Heart right ventricle (tissue), 16 donors: Measurements from ENCODE around the gene KREMEN2. TPM values are rescaled to one million over a fixed set of nuclear protein-coding genes. Genes with fewer than 3 reads are reported as not detected.

ENCODE experiments used
- ATAC-seq, 8 donors: fragments of 200-7000 bp; cut with Tn5 transposase; one replicate each; pipeline ENCODE4 v1.9.1; 2020; ENCODE audit warnings: mild to moderate bottlenecking in 8 of 8, moderate library complexity in 8 of 8, moderate number of reproducible peaks in 1 of 8
- DNase-seq, 2 donors: peaks; one replicate each; pipeline ENCODE4 v3.0.0-alpha.2; 2020
- H3K27ac ChIP-seq, 10 donors: fragments of 200-600 bp; sonication (generic) in 2 of 10; one replicate each; pipeline versions ENCODE4 v1.5.0 to v1.8.0; 2020 to 2022; ENCODE audit warnings: mild to moderate bottlenecking in 3 of 10
- H3K27me3 ChIP-seq, 7 donors: fragments of 200-600 bp; one replicate each; pipeline ENCODE4 v1.8.0; 2021 to 2022; ENCODE audit warnings: mild to moderate bottlenecking in 2 of 7
- H3K36me3 ChIP-seq, 9 donors: fragments of 200-600 bp; sonication (generic) in 1 of 9; one replicate each; pipeline versions ENCODE4 v1.5.0 to v1.8.0; 2020 to 2022; ENCODE audit warnings: mild to moderate bottlenecking in 2 of 9
- H3K4me1 ChIP-seq, 9 donors: fragments of 200-600 bp; sonication (generic) in 1 of 9; one replicate each; pipeline versions ENCODE4 v1.5.0 to v1.8.0; 2020 to 2022; ENCODE audit warnings: mild to moderate bottlenecking in 4 of 9
- H3K4me3 ChIP-seq, 10 donors: fragments of 200-600 bp; sonication (generic) in 2 of 10; one replicate each; pipeline versions ENCODE4 v1.5.0 to v1.8.0; 2020 to 2022; ENCODE audit warnings: mild to moderate bottlenecking in 7 of 10, moderate library complexity in 2 of 10
- H3K9me3 ChIP-seq, 11 donors: fragments of 200-600 bp in 10 of 11; sonication (generic) in 2 of 11; one replicate each; pipeline versions ENCODE4 v1.5.0 to v1.8.0; 2013 to 2022; ENCODE audit warnings: mild to moderate bottlenecking in 2 of 11, control low read depth in 1 of 11, moderate library complexity in 1 of 11
- WGBS, 2 donors: extraction: QIAGEN DNeasy Blood & Tissue Kit; methylation state at CpG; one replicate each; pipeline ENCODE4 v1.1.7; 2013; ENCODE audit warnings: inconsistent platforms in 1 of 2; 5-methylcytosine and 5-hydroxymethylcytosine counted together
- intact Hi-C, 10 donors: fragments of 100-400 bp; cut with DNase I; formaldehyde crosslinking; loops; one replicate each; pipeline versions ENCODE4 v1.11.1 to v1.14.2; 2022
- polyA plus RNA-seq, 2 donors: library from polyadenylated mRNA; stranded (reverse); fragments of 200-250 nt; gene quantifications; one replicate each; pipeline ENCODE4 v1.2.3, GENCODE V29; 2013
- total RNA-seq, 10 donors: library from RNA; stranded (reverse); fragmentation: NEBNext Ultra II Directional in 3 of 10; extraction: Animal tissue kit (Norgen Biotek cat#: 25700) in 3 of 10; gene quantifications; one replicate each; pipeline versions ENCODE4 v1.2.1 to v1.2.4, GENCODE V29; 2021 to 2023
- TF ChIP-seq, protein P1 (sequence below), 9 donors: fragments of 200-600 bp; sonication (generic) in 2 of 9; IDR thresholded peaks; one replicate each; pipeline versions ENCODE4 v1.5.0 to v1.8.0; 2021 to 2022; ENCODE audit warnings: antibody characterized with exemption in 9 of 9, mild to moderate bottlenecking in 5 of 9, moderate library complexity in 1 of 9
- donor health status: Arrhythmogenic right ventricular cardiomyopathy.
- donor health status: ischemic (EF 13 %, LVEDD 7.1; RV severe dilation, severe dysfunction).
- donor health status: healthy with polysubstance abuse.
- donor health status: DM: no; HTN: yes; CAD: no.
- donor health status: DM: no; HTN: no; CAD: no.
- donor health status: ischemic (EF 25% LVEDD 6.9; RV normal size, moderate dysfunction).
- donor health status: ischemic (EF 25% LVEDD 5.7; RV mildly dilated, moderate dysfunction).
- donor health status: healthy.
- donor health status: DM: yes; HTN: yes; CAD: no.
- donor health status: Ischemic cardiomyopathy.
- donor health status: ischemic (EF 35%, LVEDD 5.7; RV mildly dilated, moderate dysfunction).
- donor health status: nonischemic (EF 11% LVEDD 7.7; RV severe dilation, severe dysfunction).
- donor health status: DM: yes; HTN: yes; CAD: no.
- donor health status: PGD.
- donor health status: ischemic (EF 29% LVEDD 5.4; RV normal size, mild dysfunction).
- donor health status: nonischemic (EF 23%, LVEDD 6.1; RV moderate dilation, normal function).

Gene KREMEN2
- total and polyA plus RNA-seq, 12 donors: not detected

DNA sequence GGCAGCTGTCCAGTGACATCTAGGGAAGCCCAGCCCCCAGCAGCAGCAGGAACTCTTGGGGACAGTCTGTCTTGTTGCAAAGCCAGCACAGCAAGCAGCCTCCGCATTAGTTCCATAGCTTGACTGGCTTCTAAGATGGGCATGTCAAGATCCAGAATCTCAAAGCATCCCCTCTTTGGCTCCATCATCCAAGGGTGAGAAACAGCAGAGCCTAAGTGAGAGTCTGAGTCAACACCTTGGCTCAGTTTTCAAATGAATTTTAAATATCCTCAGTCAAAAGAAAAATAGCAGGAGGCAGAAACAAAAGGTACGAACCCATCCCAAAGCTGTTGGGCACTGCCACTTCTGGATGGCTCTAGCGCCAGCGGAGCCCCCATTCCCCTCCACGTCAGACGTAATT lies 50.9 kb downstream of the KREMEN2 start:
- TF ChIP-seq, protein P1, sequence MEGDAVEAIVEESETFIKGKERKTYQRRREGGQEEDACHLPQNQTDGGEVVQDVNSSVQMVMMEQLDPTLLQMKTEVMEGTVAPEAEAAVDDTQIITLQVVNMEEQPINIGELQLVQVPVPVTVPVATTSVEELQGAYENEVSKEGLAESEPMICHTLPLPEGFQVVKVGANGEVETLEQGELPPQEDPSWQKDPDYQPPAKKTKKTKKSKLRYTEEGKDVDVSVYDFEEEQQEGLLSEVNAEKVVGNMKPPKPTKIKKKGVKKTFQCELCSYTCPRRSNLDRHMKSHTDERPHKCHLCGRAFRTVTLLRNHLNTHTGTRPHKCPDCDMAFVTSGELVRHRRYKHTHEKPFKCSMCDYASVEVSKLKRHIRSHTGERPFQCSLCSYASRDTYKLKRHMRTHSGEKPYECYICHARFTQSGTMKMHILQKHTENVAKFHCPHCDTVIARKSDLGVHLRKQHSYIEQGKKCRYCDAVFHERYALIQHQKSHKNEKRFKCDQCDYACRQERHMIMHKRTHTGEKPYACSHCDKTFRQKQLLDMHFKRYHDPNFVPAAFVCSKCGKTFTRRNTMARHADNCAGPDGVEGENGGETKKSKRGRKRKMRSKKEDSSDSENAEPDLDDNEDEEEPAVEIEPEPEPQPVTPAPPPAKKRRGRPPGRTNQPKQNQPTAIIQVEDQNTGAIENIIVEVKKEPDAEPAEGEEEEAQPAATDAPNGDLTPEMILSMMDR (IDR thresholded peaks at IDR 0.05): no peak
- Histone ChIP-seq H3K27ac (no peak overlapping the region), H3K4me3 (no peak overlapping the region), H3K4me1 (peaks cover 0 to 20% (median 14%) of the 10 kb centered on the region in 9 donors), H3K36me3 (no peaks in the 10 kb centered on the region), H3K9me3 (no peaks in the 10 kb centered on the region), H3K27me3 (peaks cover 19 to 85% (median 62%) of the 10 kb centered on the region in 7 donors)
- no peak for ATAC-seq
- DNase-seq: no peak
- WGBS, 2 donors: 82 to 86% methylated on average over 6 of the region's 6 CpGs
- intact Hi-C loops: no loop called here

DNA sequence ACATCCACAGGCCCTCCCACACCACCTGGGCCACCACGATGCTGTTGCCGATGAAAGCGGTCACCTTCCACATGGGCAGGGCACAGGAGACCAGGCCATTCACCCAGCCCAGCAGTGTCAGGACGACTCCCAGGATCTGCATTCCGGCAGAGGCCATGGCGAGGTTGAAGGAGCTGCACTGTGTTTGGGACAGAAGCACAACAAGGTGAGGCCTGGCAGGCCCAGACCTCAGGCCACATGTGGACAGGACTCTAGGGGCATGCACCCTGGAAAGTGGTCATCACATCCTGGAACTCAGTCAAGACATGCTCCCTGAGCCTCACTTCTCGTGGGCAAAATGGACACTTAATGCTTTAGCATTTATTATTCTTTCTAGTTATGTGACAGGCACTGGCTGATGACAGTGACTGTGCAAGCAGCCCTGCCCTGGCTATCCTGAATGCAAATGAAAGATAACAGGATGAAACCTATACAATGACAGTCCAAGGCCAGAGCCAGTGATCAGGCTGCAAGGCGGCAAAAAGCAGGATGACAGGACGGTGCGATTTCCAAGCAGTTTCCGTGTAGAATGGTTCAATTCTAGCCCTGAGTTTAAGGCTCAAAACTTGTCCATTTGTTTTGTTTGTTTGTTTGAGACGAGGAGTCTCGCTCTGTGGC lies 51.9 kb downstream of the KREMEN2 start:
- intact Hi-C loops: no loop called here
- no peak overlapping the region for H3K4me3 ChIP-seq
- TF ChIP-seq, protein P1 (IDR thresholded peaks at IDR 0.05): no peak
- peaks cover 19 to 76% (median 55%) of the 10 kb centered on the region in 7 donors for H3K27me3 ChIP-seq
- no peaks in the 10 kb centered on the region for H3K9me3 ChIP-seq
- H3K4me1 ChIP-seq: peaks cover 0 to 28% (median 22%) of the 10 kb centered on the region in 9 donors
- no peak overlapping the region for H3K27ac ChIP-seq
- no peaks in the 10 kb centered on the region for H3K36me3 ChIP-seq
- ATAC-seq (no peak), DNase-seq (no peak)
- 84 to 86% methylated on average over 13 of the region's 13 CpGs for WGBS, 2 donors

DNA sequence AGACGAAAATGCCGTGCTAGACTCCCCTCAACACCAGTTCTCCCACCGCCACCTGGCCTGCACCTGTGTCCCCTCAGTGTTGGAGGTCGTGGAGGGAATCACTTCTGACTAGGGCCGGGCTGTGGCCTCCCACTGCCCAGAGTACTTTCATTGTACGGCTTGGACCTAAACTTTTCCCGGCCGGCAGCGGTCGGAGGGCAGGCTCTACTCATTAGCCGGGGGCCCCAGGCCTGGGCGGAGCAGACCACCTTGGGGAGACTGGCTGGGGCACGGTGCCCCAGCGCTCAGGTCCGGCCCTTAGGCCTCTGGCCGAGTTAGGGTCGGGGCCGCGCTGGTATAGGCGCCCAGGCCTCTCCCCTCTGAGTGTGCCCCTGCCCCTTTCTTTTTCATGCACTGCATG lies 53.3 kb downstream of the KREMEN2 start:
- no peak overlapping the region for H3K27ac ChIP-seq
- H3K4me3 ChIP-seq: no peak overlapping the region
- no peak for DNase-seq
- 45 to 60% methylated on average over 20 of the region's 20 CpGs for WGBS, 2 donors
- intact Hi-C loops: no loop called here
- no peaks in the 10 kb centered on the region for H3K36me3 ChIP-seq
- no peak for ATAC-seq
- peaks cover 9 to 42% (median 35%) of the 10 kb centered on the region in 9 donors for H3K4me1 ChIP-seq
- no peaks in the 10 kb centered on the region for H3K9me3 ChIP-seq
- H3K27me3 ChIP-seq: peaks cover 19 to 63% (median 42%) of the 10 kb centered on the region in 7 donors
- TF ChIP-seq, protein P1 (IDR thresholded peaks at IDR 0.05): no peak

Other genes starting within 250 kb of the KREMEN2 start
- gene PRSS27, start 244.1 kb upstream of the KREMEN2 start, total RNA-seq: under 1 TPM in 9 of 10 donors, not detected in 1; 0.11 to 0.75 (median 0.40) TPM
- under 1 TPM; 0.46 to 0.66 TPM for gene PRSS27, start 244.1 kb upstream of the KREMEN2 start, polyA plus RNA-seq
- gene SRRM2, start 211.6 kb upstream of the KREMEN2 start, total RNA-seq: 100 to 1,000 TPM; 228 to 392 (median 261) TPM
- 1,000 to 10,000 TPM in 1 of 2 donors, 100 to 1,000 TPM in 1; 182 to 1,328 TPM for gene SRRM2, start 211.6 kb upstream of the KREMEN2 start, polyA plus RNA-seq
- gene ELOB, start 187.0 kb upstream of the KREMEN2 start, total RNA-seq: 100 to 1,000 TPM; 248 to 373 (median 323) TPM
- 1,000 to 10,000 TPM in 1 of 2 donors, 100 to 1,000 TPM in 1; 511 to 1,196 TPM for gene ELOB, start 187.0 kb upstream of the KREMEN2 start, polyA plus RNA-seq
- under 1 TPM in 1 of 10 donors, not detected in 9; 0.60 TPM for gene PRSS33, start 176.7 kb upstream of the KREMEN2 start, total RNA-seq
- gene PRSS33, start 176.7 kb upstream of the KREMEN2 start, polyA plus RNA-seq: not detected
- not detected for gene PRSS41, start 165.8 kb upstream of the KREMEN2 start, total RNA-seq
- gene PRSS41, start 165.8 kb upstream of the KREMEN2 start, polyA plus RNA-seq: not detected
- under 1 TPM in 1 of 10 donors, not detected in 9; 0.20 TPM for gene PRSS21, start 147.0 kb upstream of the KREMEN2 start, total RNA-seq
- not detected for gene PRSS21, start 147.0 kb upstream of the KREMEN2 start, polyA plus RNA-seq
- gene ZG16B, start 134.0 kb upstream of the KREMEN2 start, total RNA-seq: under 1 TPM in 2 of 10 donors, not detected in 8; 0.44 to 0.88 TPM
- gene ZG16B, start 134.0 kb upstream of the KREMEN2 start, polyA plus RNA-seq: under 1 TPM in 1 of 2 donors, not detected in 1; 0.07 TPM
- under 1 TPM in 1 of 10 donors, not detected in 9; 0.21 TPM for gene PRSS22, start 106.1 kb upstream of the KREMEN2 start, total RNA-seq
- gene PRSS22, start 106.1 kb upstream of the KREMEN2 start, polyA plus RNA-seq: not detected
- gene FLYWCH2, start 81.1 kb upstream of the KREMEN2 start, total RNA-seq: 10 to 100 TPM; 18.1 to 28.9 (median 21.9) TPM
- 10 to 100 TPM; 36.8 to 65.7 TPM for gene FLYWCH2, start 81.1 kb upstream of the KREMEN2 start, polyA plus RNA-seq
- 10 to 100 TPM; 27.1 to 42.3 (median 32.8) TPM for gene FLYWCH1, start 52.3 kb upstream of the KREMEN2 start, total RNA-seq
- gene FLYWCH1, start 52.3 kb upstream of the KREMEN2 start, polyA plus RNA-seq: 10 to 100 TPM; 22.1 to 41.0 TPM
- gene PAQR4, start 5.1 kb downstream of the KREMEN2 start, total RNA-seq: 10 to 100 TPM in 1 of 10 donors, 1 to 10 TPM in 9; 3.7 to 13.8 (median 6.5) TPM
- 10 to 100 TPM in 1 of 2 donors, 1 to 10 TPM in 1; 8.2 to 17.9 TPM for gene PAQR4, start 5.1 kb downstream of the KREMEN2 start, polyA plus RNA-seq
- 1 to 10 TPM in 2 of 10 donors, under 1 TPM in 7, not detected in 1; 0.34 to 4.2 (median 0.66) TPM for gene PKMYT1, start 16.2 kb downstream of the KREMEN2 start, total RNA-seq
- gene PKMYT1, start 16.2 kb downstream of the KREMEN2 start, polyA plus RNA-seq: 1 to 10 TPM; 1.4 to 3.7 TPM
- 1 to 10 TPM in 3 of 10 donors, under 1 TPM in 7; 0.19 to 1.5 (median 0.79) TPM for gene CLDN9, start 48.6 kb downstream of the KREMEN2 start, total RNA-seq
- 1 to 10 TPM; 1.0 to 3.2 TPM for gene CLDN9, start 48.6 kb downstream of the KREMEN2 start, polyA plus RNA-seq
- under 1 TPM in 1 of 10 donors, not detected in 9; 0.28 TPM for gene CLDN6, start 53.9 kb downstream of the KREMEN2 start, total RNA-seq
- gene CLDN6, start 53.9 kb downstream of the KREMEN2 start, polyA plus RNA-seq: under 1 TPM in 1 of 2 donors, not detected in 1; 0.03 TPM
- gene TNFRSF12A, start 56.1 kb downstream of the KREMEN2 start, total RNA-seq: 100 to 1,000 TPM in 4 of 10 donors, 10 to 100 TPM in 6; 28.0 to 319 (median 92.3) TPM
- 100 to 1,000 TPM; 215 to 740 TPM for gene TNFRSF12A, start 56.1 kb downstream of the KREMEN2 start, polyA plus RNA-seq
- gene HCFC1R1, start 59.7 kb downstream of the KREMEN2 start, total RNA-seq: 10 to 100 TPM; 41.8 to 62.8 (median 55.8) TPM
- gene HCFC1R1, start 59.7 kb downstream of the KREMEN2 start, polyA plus RNA-seq: 100 to 1,000 TPM in 1 of 2 donors, 10 to 100 TPM in 1; 71.8 to 370 TPM
- 10 to 100 TPM in 7 of 10 donors, 1 to 10 TPM in 3; 7.0 to 12.5 (median 10.4) TPM for gene THOC6, start 59.8 kb downstream of the KREMEN2 start, total RNA-seq
- 10 to 100 TPM; 22.5 to 40.3 TPM for gene THOC6, start 59.8 kb downstream of the KREMEN2 start, polyA plus RNA-seq
- not detected for gene BICDL2, start 72.7 kb downstream of the KREMEN2 start, total RNA-seq
- under 1 TPM in 1 of 2 donors, not detected in 1; 0.04 TPM for gene BICDL2, start 72.7 kb downstream of the KREMEN2 start, polyA plus RNA-seq
- 1 to 10 TPM in 5 of 10 donors, under 1 TPM in 5; 0.26 to 3.9 (median 1.2) TPM for gene MMP25, start 82.3 kb downstream of the KREMEN2 start, total RNA-seq
- under 1 TPM; 0.30 to 0.95 TPM for gene MMP25, start 82.3 kb downstream of the KREMEN2 start, polyA plus RNA-seq
- gene IL32, start 101.4 kb downstream of the KREMEN2 start, total RNA-seq: 100 to 1,000 TPM in 1 of 10 donors, 10 to 100 TPM in 9; 23.4 to 204 (median 45.4) TPM
- 100 to 1,000 TPM in 1 of 2 donors, 10 to 100 TPM in 1; 80.6 to 116 TPM for gene IL32, start 101.4 kb downstream of the KREMEN2 start, polyA plus RNA-seq
- not detected for gene ZSCAN10, start 135.0 kb downstream of the KREMEN2 start, total RNA-seq
- under 1 TPM; 0.01 to 0.07 TPM for gene ZSCAN10, start 135.0 kb downstream of the KREMEN2 start, polyA plus RNA-seq
- 1 to 10 TPM; 5.8 to 9.0 (median 7.6) TPM for gene ZNF205, start 148.3 kb downstream of the KREMEN2 start, total RNA-seq
- gene ZNF205, start 148.3 kb downstream of the KREMEN2 start, polyA plus RNA-seq: 10 to 100 TPM; 13.8 to 26.9 TPM
- 1 to 10 TPM; 5.9 to 9.2 (median 7.7) TPM for gene ZNF213, start 170.8 kb downstream of the KREMEN2 start, total RNA-seq
- 10 to 100 TPM in 1 of 2 donors, 1 to 10 TPM in 1; 6.9 to 10.1 TPM for gene ZNF213, start 170.8 kb downstream of the KREMEN2 start, polyA plus RNA-seq
- not detected for gene OR1F1, start 223.9 kb downstream of the KREMEN2 start, total RNA-seq
- gene OR1F1, start 223.9 kb downstream of the KREMEN2 start, polyA plus RNA-seq: not detected